GM19372 (cell line): ENCODE results near the gene TRNAU1AP.
"Not testable (repeated sequence)": the region's sequence is repeated elsewhere in the genome, so short reads cannot be mapped to it uniquely, and the experiment has no call there.

Experiments
- ATAC-seq: cut with Tn5 transposase; IDR thresholded peaks from one replicate; pipeline ENCODE4 v1.9.1; 2021; ENCODE audit warnings: mild to moderate bottlenecking, low read depth, moderate library complexity; ENCODE audit not compliant: unreplicated experiment

The TRNAU1AP gene

DNA sequence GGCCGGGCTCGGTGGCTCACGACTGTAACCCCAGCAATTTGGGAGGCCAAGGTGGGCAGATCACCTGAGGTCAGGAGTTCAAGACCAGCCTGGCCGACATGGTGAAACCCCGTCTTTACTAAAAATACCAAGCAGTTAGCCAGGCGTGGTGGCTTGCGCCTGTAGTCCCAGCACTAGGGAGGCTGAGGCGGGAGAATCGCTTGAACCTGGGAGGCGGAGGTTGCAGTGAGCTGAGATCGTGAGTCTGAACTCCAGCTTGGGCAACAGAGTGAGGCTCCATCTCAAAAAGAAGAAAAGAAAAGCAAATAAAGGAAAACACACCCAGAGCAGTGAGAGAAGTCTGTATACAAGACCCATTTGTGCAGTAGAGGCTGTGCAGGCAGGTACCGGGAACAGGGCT is 32.1 kb upstream of the TRNAU1AP start:
- ATAC-seq, result not testable (repeated sequence)

DNA sequence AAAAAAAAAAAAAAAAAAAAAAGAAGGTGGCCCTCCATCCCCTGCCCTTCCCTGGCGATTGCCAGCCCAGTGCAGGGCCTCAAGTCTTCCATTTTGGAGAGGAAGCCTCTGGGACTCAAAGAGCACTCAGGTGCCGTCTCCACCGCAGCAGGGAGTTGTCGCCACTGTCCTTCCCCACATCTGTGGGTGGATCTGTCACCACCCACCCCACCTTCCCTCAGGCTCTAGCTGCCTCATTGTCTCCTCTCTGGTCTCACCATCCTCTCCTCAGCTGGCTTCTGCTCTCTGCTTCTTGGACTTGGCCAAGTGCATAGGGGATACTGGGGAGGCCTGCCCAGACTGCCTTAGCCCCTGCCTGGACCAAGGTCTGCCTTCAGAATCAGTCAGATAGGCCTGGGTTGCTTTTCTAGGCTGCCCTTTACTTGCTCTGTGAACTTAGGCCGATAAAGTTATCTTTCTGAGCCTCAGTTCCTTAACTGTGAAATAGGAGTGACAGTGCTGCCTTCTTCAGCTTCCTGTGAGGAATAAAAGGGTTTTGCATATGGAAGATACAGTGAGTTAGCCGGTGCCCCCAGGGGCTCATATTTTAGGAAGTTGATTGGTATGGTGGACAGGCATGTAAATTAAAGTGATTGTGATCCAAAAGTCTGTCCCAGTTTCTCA is 31.3 kb upstream of the TRNAU1AP start:
- no peak for ATAC-seq

DNA sequence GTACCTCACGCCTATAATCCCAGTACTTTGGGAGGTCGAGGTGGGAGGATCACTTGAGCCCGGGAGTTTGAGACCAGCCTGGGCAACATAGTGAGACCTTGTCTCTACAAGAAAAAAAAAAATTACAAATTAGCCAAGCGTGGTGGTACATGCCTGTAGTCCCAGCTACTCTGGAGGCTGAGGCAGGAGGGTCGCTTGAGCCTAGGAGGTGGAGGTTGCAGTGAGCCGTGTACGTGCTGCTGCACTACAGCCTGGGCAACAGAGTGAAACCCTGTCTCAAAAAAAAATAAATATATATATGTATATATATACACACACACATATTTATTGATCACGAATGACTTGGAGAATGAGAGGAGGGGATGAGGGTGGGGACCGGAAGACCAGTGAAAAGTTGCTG is 30.3 kb upstream of the TRNAU1AP start:
- ATAC-seq, result not testable (repeated sequence)

DNA sequence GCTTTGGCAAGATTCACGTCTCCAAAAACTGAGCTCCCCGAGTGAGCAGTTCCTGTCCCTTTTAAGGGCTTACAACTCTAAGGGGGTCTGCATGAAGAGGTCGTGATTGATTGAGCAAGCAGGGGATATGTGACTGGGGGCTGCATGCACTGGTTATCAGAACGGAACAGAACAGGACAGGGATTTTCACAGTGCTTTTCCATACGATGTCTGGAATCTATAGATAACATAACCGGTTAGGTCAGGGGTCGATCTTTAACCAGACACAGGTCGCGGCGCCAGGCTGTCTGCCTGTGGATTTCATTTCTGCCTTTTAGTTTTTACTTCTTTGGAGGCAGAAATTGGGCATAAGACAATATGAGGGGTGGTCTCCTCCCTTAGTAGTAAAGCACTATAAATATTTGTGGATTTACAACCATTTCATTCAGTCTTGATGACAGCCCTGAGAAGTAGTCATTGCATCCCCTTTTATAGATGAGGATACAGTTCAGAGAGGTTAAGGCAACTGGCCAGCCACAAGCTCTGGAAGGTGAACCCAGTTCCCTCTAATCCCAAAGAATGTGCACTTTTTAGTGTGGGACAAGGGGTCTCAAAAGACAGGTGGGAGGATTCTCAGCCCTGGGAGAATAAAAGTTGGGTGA is 27.8 kb upstream of the TRNAU1AP start:
- ATAC-seq, result not testable (repeated sequence)

DNA sequence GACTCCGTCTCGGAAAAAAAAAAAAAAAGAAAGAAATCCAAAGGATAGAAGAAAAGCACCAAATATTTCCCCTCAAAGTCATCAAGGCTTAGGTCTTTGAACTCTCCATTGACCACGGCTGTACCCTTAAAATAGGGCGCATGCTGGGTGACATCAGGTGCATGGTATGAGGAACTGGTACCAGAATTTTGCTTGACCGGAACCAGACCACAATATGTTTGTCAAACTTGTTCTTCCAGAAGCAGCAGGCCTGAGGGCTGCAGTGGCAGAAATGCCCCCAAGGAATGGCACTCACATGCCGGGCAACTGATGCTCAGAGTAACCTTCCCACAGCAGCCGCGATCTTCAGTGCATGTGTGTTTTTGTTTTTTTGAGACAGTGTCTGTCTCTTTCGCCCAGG is 26.0 kb upstream of the TRNAU1AP start:
- ATAC-seq, result no peak

DNA sequence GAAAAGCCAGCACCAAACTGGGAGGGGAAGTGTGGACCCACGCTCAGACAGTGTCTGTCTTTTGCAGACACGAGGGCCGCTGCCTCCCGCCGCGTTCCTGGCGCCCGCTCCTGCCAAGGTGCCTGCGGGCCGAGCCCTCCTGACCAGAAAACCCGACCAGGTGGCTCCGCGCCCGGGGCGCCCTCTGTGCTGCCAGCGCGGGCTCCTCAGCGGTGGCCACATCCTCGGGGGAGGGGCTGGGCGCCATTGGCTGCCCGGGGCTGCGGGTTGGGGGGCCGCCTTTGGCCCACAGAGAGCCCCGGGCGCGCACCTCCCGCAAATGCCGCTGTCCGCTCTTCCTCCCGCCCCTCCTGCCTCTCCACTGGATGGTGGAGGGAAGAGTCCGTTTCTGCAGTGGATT is 22.4 kb upstream of the TRNAU1AP start:
- no peak for ATAC-seq

DNA sequence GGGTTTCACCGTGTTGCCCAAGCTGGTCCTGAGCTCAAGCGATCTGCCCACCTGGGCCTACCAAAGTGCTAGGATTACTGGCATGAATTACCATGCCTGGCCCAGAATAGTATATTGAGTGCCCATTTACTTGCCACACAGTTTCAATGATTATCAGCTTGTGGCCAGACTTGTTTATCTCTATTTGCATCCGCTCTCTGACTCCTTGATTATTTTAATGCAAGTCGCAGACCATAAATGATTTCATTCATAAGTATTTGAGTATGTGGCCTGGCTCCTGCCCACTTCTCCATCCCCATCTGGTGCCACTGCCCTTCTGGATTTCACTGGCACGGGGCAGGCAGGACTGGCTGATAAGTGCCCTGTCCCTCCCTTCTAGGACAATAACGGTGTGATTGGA is 18.2 kb upstream of the TRNAU1AP start:
- ATAC-seq, result no peak

DNA sequence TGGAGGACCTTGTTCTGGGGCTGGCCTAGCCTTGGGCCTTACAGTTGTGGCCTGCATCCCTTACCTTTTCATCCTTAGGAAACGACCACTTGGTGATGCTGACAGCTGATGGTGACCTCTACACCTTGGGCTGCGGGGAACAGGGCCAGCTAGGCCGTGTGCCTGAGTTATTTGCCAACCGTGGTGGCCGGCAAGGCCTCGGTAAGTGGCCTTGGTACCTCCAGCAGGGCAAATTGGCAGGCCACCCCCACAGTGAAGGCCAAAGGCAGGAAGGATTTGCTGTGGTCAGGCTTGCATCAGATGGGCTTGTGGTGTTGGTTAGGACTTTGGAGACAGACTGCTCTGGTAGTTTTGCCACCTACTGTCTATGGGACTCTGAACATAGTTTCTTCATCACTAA is 17.7 kb upstream of the TRNAU1AP start:
- no peak for ATAC-seq

DNA sequence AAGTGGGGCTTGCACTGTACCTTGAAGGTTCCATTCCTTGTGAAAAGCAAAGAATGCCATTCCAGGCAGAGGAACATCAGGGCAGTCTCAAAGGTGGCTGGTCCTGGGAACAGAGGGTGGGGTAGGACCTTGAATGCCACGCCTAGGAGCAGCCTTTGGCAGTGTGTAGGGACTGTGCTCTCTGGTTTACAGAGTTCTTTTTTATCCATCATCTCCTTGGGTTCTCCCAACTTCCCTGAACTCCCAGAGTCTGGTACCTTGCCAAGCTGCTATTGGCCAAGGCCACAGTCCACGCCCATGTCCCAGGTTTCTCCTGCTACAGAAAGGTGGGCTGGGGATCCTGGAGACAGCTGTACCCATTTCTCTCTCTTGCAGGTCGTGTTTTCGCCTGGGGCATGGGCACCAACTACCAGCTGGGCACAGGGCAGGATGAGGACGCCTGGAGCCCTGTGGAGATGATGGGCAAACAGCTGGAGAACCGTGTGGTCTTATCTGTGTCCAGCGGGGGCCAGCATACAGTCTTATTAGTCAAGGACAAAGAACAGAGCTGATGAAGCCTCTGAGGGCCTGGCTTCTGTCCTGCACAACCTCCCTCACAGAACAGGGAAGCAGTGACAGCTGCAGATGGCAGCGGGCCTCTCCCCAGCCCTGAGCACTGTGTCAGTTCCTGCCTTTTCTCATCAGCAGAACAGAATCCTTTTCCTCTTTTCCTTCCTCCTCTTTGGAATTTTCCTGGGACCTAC is 15.3 kb upstream of the TRNAU1AP start:
- ATAC-seq, result no peak

DNA sequence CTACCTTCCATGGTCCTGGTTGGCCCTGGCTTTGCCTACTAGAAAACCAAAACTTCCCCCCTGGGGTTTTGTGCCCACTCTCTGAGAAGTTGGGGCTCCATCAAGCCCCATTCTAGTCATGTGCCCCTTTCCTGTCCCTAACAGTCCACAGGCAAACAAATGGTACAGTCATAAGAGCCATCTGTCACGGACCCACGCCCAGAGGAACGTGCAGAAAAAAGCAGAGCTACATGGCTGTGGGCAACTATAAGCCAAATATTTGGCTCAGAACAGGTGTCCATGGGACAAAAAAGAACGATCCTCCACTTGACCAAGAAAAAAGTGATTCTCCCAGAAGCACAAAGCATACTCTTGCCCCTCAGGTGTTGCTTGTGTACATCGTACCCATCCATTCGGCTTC is 14.6 kb upstream of the TRNAU1AP start:
- no peak for ATAC-seq

DNA sequence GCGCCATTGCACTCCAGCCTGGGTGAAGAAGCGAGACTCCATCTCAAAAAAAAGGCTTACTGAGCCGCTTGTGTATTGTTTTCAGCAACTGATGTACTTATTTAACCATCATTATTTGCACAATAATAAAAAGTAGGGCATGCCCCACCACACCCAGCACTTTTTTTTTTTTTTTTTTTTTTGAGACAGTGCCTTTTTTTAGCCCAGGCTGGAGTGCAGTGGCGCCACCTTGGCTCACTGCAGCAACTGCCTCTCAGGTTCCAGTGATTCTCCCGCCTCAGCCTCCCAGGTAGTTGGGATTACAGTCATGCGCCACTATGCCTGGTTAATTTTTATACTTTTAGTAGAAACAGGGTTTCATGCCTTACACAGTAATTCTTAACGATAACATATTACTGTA is 12.2 kb upstream of the TRNAU1AP start:
- no peak for ATAC-seq

DNA sequence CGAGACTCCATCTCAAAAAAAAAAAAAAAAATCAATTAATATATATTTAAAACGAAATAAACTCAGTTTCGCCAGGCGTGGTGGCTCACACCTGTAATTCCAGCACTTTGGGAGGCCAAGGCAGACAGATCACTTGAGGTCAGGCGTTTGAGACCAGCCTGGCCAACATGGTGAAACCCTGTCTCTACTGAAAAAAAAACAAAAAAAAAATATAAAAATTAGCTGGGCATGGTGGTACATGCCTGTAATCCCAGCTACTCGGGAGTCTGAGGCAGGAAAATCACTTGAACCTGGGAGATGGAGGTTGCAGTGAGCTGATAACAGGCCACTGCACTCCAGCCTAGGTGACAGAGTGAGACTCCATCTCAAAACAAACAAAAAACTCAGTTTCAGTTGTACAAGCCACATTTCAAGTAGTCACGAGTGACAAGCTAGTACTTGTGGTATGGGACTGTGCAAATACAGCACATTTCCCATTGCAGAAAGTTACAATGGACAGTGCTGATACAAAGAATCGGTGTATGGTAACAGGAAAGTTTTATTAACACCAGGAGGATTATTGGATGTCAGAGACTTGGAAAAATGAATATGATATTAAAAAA is 11.4 kb upstream of the TRNAU1AP start:
- ATAC-seq, result not testable (repeated sequence)

DNA sequence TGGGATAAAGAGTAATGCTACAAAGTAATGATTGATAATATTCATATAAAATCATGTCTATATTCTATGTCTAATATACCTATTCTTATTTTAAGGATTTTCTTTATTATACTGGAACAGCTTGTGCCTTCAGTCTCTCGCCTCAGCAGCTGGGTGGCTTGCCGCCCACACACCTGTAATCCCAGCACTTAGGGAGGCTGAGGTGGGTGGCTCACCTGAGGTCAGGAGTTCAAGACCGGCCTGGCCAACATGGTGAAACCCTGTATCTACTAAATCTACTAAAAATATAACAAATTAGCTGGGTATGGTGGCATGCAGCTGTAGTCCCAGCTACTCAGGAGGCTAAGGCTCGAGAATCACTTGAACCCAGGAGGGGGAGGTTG is 7.6 kb upstream of the TRNAU1AP start:
- ATAC-seq, result no peak

DNA sequence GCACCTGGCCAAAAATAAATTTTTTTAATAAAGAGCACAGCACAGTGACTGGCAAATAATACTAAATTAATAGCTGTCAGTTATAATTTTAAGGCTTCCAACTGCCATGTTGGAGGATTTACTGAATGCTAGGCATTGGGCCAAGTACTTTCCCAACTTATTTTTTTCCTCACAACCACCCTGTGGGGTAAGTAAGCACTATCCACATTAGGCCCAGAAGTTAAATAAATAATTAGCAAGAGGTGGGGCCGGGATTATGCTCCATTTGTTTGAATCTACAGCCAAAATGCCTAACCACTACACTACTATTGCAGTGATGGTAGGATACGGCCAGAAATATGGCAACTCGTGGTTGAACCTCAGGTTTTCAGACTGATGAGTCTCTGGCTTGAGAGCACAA is 4.6 kb upstream of the TRNAU1AP start:
- ATAC-seq, result no peak

DNA sequence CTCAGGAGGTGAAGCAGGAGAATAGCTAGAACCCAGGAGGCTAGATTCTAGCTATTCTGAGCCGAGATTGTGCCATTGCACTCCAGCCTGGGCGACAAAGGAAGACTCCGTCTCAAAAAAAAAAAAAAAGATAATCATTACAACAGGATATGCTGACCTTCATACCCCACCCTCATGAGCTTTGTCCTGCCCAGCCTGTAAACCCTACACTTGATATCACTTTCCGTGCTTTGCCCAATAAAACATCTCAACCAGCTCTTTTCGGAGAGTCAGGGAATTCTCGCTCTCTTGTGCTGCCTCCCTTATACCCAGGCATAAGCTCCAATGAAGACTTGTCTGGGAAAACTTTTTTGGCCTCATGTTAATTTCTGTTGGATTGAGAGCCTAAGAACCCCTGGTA is 1.5 kb upstream of the TRNAU1AP start:
- ATAC-seq, result no peak

DNA sequence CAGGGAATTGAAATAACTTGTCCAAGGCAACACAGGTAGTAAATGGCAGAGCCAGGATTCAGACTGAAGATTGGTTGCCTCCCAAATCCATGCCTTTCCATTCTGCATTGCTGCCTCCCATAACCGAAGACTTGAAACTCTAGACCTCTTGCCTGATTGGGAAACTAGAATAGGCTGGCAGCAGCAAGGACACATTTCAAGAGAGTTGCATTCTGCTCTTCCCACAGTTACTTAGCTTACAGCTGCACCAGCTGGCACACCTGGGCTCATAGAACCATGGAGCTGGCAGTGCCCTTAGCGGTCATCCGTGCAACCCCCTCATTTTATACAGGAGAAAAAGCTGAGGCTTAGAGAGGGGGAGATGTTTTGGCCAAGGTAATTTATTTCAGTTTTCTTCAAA is 8.0 kb downstream of the TRNAU1AP start:
- ATAC-seq, result no peak

DNA sequence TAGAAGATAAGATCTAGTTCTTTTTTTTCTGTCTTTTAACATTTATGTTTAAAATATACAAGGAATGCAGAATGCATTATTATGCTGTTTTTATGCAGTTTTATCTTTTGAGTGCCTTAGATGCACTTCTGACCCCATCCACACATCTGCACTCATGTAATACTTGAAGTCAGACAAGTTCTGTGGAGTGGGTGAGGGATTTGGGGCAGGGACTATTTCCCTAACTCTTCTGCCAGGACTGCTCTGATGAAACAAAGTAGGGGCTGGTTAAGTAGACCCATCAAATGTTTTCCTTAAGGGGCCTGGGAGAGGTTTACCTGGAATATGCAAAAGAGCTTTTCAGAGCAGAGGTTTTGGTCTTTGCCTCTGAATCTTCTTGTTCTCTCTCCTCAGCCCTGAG is 11.4 kb downstream of the TRNAU1AP start:
- no peak for ATAC-seq

DNA sequence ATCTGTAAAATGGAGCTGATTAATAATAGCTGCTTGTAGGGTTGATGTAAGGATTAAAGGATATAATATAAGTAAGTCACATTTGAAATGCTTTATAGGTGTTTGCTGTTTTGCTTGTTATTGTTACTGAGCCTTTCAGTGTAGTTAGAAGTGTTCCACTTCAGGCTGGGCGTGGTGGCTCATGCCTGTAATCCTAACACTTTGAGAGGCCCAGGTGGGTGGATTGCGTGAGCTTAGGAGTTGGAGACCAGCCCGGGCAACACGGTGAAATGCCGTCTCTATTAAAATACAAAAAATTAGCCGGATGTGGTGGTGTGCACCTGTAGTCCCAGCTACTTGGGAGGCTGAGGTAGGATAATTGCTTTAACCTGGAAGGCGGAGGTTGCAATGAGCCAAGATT is 12.2 kb downstream of the TRNAU1AP start:
- no peak for ATAC-seq

DNA sequence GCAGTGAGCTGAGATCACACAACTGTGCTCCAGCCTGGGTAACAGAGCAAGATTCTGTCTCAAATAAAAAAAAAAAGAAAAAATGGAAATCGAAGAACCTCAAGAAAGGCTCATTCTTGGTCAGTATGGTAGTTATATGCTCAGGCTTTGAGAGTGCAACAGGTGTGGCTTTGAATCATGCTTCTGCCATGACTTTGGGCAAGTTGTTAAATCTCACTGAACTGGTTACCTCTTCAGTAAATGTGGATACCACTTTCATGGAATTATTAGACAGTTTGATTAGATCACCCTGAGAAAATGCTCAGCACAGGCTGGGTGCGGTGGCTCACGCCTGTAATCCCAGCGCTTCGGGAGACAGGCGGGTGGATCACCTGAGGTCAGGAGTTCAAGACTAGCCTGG is 12.8 kb downstream of the TRNAU1AP start:
- ATAC-seq, result no peak

DNA sequence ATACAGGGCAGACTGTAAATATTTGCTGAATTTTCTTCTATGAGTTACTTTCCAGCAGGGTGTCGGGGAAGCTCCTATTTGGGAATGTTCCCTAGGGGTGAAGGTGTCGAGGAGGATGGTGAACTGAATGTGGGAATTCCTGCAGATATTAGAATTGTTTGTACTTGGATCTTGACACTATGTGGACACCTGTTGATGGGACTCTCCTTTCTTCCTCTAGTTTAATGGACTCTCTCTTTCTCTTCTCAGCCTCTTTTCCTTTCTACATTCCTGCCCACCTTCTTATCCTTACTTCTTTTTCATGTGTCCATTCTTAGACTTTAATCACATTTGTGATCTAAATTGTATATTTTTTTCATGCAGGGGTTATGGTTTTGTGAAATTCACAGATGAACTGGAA is 14.0 kb downstream of the TRNAU1AP start:
- ATAC-seq, result no peak

DNA sequence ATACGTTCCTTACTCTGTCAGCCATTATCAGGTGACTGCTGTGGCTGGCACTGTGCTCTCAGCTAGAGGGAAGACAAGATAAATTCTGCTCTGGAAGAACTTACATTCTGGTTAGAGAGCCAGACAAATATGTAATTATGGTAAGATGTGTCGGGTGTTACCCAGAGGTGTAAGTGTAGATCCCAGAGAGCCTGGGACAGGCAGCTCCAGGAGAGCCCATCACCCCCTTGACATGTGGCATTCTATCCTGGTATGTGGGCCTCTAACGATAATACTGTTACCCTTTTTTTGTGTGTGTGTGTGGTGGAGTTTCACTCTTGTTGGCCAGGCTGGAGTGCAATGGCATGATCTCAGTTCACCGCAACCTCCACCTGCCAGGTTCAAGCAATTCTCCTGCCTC is 19.0 kb downstream of the TRNAU1AP start:
- no peak for ATAC-seq

DNA sequence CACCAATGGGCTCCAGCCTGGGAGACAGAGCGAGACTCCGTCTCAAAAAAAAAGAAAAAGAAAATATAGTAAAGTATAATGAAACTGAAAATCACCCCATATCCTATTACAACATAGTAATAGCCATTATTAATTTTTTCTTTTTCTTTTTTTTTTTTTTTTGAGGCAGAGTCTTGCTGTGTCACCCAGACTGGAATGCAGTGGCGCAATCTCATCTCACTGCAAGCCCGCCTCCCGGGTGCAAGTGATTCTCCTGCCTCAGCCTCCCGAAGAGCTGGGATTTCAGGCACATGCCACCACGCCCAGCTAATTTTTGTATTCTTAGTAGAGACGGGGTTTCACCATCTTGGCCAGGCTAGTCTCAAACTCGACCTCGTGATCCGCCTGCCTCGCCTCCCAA is 20.0 kb downstream of the TRNAU1AP start:
- ATAC-seq, result not testable (repeated sequence)
